GM12892 (cell line): ENCODE data around the gene AACS.

Source experiments
- DNase-seq: peaks from one replicate; pipeline ENCODE4 v3.0.0; 2011; ENCODE audit not compliant: insufficient read length
- FAIRE-seq: peaks from 2 replicates; lab custom pipeline; 2011; peaks lifted over from hg19 to GRCh38; lab: Jason Lieb, UNC
- POLR2A ChIP-seq: IDR thresholded peaks from 2 replicates; pipeline ENCODE4 v1.6.1; 2011; ENCODE audit warnings: low read depth, low read length, control low read depth
- POLR2AphosphoS5 ChIP-seq: IDR thresholded peaks from 2 replicates; pipeline ENCODE4 v1.6.1; 2011; ENCODE audit warnings: low read depth, low read length, control low read depth
- TAF1 ChIP-seq: IDR thresholded peaks from 2 replicates; pipeline ENCODE4 v1.6.1; 2011; ENCODE audit warnings: low read depth, mild to moderate bottlenecking, control low read depth, low read length, borderline replicate concordance

AACS gene

GRCh38 chr12:125166041-125166440 is 100.8 kb downstream of the AACS start:
- TF ChIP-seq POLR2AphosphoS5 (no peak), TAF1 (no peak), POLR2A (no peak)
- DNase-seq (no peak), FAIRE-seq (no peak)

DNA sequence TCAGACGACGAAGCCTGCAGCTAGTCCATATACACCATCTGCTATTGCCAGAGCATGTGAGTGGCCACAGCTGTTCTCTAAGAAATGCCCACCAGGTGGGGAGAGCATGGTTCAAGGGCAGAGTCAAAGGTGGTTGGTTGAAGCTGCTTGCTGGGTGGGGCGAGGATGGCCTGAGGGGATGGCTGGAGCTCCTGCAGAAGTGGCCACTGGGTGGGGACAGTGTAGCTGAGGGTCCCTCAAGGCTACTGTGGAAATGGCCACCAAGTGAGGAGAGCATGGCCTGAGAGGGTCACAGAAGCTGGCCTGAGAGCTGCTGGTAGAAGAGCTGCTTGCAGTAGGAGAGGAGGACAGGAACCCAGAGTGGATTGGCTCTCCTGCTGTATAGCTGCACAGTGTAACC is 102.4 kb downstream of the AACS start:
- DNase-seq (no peak), FAIRE-seq (no peak)
- TF ChIP-seq POLR2A (no peak), TAF1 (no peak), POLR2AphosphoS5 (no peak)

DNA sequence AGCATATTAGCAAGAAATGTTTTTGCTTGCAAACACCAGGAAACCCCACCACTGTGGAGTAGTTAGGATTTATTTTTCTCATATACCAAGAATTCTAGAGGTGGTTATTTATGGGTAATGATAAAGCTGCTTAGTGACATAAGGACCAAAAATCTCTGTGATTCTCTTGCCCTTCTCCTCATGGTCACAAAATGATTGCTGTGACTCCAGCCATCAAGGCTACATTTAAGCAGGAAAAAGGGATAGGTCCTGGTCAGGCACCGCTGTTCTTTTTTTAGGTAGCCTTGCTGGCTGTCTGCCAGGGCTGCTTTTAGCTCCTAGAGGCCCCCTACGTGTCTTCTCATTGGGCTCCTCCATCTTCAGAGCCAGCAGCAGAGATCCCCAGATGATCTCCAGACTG is 104.2 kb downstream of the AACS start:
- FAIRE-seq (no peak), DNase-seq (no peak)
- TF ChIP-seq POLR2AphosphoS5 (no peak), TAF1 (no peak), POLR2A (no peak)

DNA sequence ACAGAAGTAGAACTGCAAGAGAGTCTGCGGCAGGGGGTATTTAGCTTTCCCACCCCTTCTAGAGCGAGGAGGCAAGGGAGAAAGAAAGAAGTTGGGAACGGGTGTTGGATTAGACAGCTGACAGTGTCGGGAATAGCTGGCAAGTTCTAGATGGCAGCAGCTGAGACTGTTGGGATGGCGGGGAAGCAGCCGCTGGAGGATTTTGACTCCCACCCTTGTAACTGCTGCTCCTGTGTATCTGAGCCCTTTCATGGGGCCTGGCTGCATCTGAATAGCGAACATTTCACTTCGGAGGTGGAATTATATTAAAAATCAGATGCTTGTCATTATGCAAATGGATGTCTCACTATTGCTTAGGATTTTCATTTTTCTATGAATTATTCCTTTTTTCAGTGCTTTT is 104.6 kb downstream of the AACS start:
- TF ChIP-seq POLR2A (no peak), POLR2AphosphoS5 (no peak), TAF1 (no peak)
- DNase-seq = no peak
- no peak for FAIRE-seq

GRCh38 chr12:125171267-125171666 is 106.0 kb downstream of the AACS start:
- DNase-seq (no peak), FAIRE-seq (no peak)
- TF ChIP-seq POLR2AphosphoS5 (no peak), POLR2A (no peak), TAF1 (no peak)

DNA sequence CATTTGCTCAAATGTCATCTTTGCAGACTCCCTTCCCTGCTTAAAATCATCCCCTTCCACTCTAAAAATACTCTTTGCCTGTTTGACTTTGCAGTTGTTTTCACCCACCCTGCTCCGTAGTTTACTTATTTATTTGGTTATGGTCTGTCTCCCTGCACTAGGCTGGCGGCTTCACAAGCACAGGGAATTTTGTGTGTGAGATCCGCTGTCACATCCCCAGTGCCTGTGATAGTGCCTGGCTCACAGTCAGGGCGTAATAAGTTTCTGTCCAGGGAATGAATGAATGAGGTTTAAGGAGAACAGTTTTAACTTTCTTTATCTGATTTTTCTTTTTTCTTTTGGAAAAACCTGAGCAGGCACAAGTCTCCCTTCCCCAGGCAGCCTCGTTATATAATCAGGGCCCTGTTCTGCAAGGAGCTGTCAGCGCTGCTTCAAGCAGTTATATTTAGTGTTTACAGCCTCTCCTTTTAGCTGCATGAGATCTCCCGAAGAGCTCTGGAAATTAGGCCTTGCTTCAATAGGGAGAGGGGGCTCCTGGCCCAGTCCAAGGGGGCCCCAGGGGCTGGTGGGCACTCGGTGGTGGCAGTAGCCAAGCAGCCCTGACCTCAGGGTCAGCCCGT is 107.1 kb downstream of the AACS start:
- no peak for FAIRE-seq
- DNase-seq = no peak
- no peak for TF ChIP-seq POLR2AphosphoS5
- TF ChIP-seq POLR2A = no peak
- no peak for TF ChIP-seq TAF1

DNA sequence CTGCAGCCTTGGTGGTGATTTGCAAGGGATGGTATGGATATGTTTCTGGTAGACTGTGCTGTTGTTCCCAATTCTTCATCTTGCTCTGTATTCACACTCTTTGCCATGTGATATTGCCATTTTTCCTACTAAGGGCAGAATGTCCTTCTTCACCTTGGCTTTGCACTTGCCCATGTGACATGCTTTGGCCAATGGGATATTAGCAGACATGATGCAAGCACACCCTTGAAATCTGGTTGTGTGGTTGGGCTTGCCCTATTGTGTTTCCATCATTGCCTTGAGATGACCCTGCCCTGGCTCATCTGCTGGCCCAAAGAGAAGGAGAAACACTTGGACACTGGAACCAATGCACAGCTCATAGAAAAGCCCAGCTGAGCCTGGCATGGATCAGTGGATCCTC is 110.3 kb downstream of the AACS start:
- DNase-seq = no peak
- TF ChIP-seq TAF1 (no peak), POLR2A (no peak), POLR2AphosphoS5 (no peak)
- no peak for FAIRE-seq

DNA sequence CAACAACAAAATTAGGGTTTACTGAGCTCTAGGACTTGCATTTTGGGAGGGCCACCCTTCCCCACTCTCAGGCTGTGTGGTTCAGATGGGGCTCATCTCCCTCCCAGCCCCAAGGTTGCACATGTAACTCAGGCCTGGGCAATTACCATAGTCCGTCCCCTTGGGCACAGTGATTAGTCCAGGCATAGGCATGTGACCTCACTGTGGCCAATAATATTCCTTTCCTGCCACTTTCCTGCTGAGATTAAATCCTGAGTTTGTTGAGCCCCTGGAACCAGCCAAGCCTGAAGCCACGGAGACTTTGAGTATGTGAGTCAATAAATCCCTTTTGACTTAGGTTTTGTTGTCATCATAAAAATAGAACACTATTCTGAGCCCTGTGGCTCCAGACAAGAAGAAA is 113.0 kb downstream of the AACS start:
- TF ChIP-seq TAF1 (no peak), POLR2AphosphoS5 (no peak), POLR2A (no peak)
- DNase-seq (no peak), FAIRE-seq (no peak)

DNA sequence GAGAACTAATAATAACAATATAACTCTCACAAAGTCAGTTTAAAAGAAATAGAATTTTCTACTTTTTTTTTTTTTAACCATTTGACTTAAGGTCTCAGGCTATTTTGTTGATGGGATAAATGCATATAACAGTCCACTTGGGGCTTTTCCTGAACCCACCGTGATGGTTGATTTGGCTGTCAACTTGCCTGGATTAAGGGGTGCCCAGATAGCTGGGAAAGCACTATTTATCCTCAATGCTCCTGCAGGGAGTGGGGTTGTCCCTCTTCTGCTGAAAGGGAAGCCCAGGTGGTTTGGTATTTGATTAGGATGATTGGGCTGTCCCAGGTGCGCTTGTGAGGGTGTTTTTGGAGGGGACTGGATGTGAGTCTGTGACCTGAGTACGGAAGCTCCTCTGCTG is 114.9 kb downstream of the AACS start:
- TF ChIP-seq TAF1 = no peak
- no peak for TF ChIP-seq POLR2A
- TF ChIP-seq POLR2AphosphoS5 = no peak
- FAIRE-seq (no peak), DNase-seq (no peak)

- DNase-seq (no peak), FAIRE-seq (no peak)
- TF ChIP-seq POLR2A (no peak), TAF1 (no peak), POLR2AphosphoS5 (no peak)
Observed at GRCh38 chr12:125181107-125181506, 115.9 kb downstream of the AACS start.

- peak; percentile 92 for DNase-seq
- peak; percentile 95 for FAIRE-seq
- no peak for TF ChIP-seq TAF1
- no peak for TF ChIP-seq POLR2AphosphoS5
- no peak for TF ChIP-seq POLR2A
Observed at GRCh38 chr12:125183187-125184067, 118.2 kb downstream of the AACS start.
